Gastroesophageal sphincter (tissue), 4 donors: ENCODE measurements around the gene LDB3. TPM values are rescaled to one million over a fixed set of nuclear protein-coding genes. Genes with fewer than 3 reads are reported as not detected.
A peak's percentile ranks its signal among the peaks of the same experiment; 100 is the strongest.

Experiments used
- ATAC-seq: fragments of 150-250 bp; one replicate; pipeline ENCODE4 v1.9.1; 2016; ENCODE audit warnings: mild to moderate bottlenecking, moderate library complexity
- H3K27ac ChIP-seq, 4 donors: fragments of 200-600 bp; sonication (generic) in 3 of 4; 1 replicate in 3 of 4; 2 replicates in 1 of 4; pipeline ENCODE4 v1.5.1; 2016 to 2019
- H3K27me3 ChIP-seq: fragments of 200-600 bp; sonication (generic); one replicate; pipeline ENCODE4 v1.5.1; 2019
- H3K36me3 ChIP-seq, 2 donors: fragments of 200-600 bp; sonication (generic); one replicate each; pipeline ENCODE4 v1.5.1; 2019; ENCODE audit warnings: control low read depth in 1 of 2
- H3K4me1 ChIP-seq, 3 donors: fragments of 200-600 bp; sonication (generic); 1 replicate in 2 of 3; 2 replicates in 1 of 3; pipeline ENCODE4 v1.5.1; 2016 to 2019; ENCODE audit warnings: control low read depth in 2 of 3
- H3K4me3 ChIP-seq, 2 donors: fragments of 200-600 bp; sonication (generic); one replicate each; pipeline ENCODE4 v1.5.1; 2019; ENCODE audit warnings: mild to moderate bottlenecking in 1 of 2, moderate library complexity in 1 of 2
- H3K9me3 ChIP-seq, 3 donors: fragments of 200-600 bp; sonication (generic); one replicate each; pipeline ENCODE4 v1.5.1; 2017 to 2019; ENCODE audit warnings: control low read depth in 2 of 3
- CTCF ChIP-seq, 4 experiments: fragments of 200-600 bp in 2 of 4; fragments of 450-650 bp in 2 of 4; sonication (generic) in 1 of 4; IDR thresholded peaks; one replicate each; pipeline ENCODE4 v1.5.1; 2017 to 2019; ENCODE audit warnings: antibody characterized with exemption in 4 of 4, mild to moderate bottlenecking in 2 of 4, moderate library complexity in 2 of 4
- EP300 ChIP-seq: sonication (generic); formaldehyde crosslinking; IDR thresholded peaks from one replicate; pipeline ENCODE4 v1.6.1; 2017; ENCODE audit warnings: antibody characterized with exemption, mild to moderate bottlenecking
- POLR2A ChIP-seq, 2 donors: fragments of 450-650 bp; IDR thresholded peaks; one replicate each; pipeline ENCODE4 v1.6.1; 2017; ENCODE audit warnings: antibody characterized with exemption in 2 of 2, mild to moderate bottlenecking in 2 of 2, moderate library complexity in 1 of 2
- POLR2AphosphoS5 ChIP-seq: sonication (generic); formaldehyde crosslinking; IDR thresholded peaks from one replicate; pipeline ENCODE4 v1.6.1; 2017; ENCODE audit warnings: antibody characterized with exemption
- WGBS, 2 donors: methylation state at CpG; one replicate each; pipeline ENCODE4 v1.1.5; 2018; ENCODE audit warnings: low coverage in 1 of 2; 5-methylcytosine and 5-hydroxymethylcytosine counted together
- total RNA-seq, 4 donors: library from RNA; depleted of rRNA; stranded (reverse); fragments of >200 nt; gene quantifications; one replicate each; pipeline ENCODE4 v1.1.0, GENCODE V29; 2016

LDB3 gene
- total RNA-seq, 4 donors from 2014 or later = 12.9 to 45.8 (median 18.6) TPM

- 60% methylated on average over 1 of the region's 1 CpG; no CpG with 5 or more reads in 1 of the 2 donors for WGBS, 2 donors
- Histone ChIP-seq H3K27ac (peak overlapping the region in 3 of 4 donors; percentile 45 to 96 (median 93)), H3K27me3 (no peaks in the 10 kb centered on the region), H3K9me3 (no peaks in the 10 kb centered on the region), H3K36me3 (peaks cover 0 to 14% of the 10 kb centered on the region in 2 donors), H3K4me3 (no peak overlapping the region), H3K4me1 (peaks cover 0 to 25% (median 0%) of the 10 kb centered on the region in 3 donors)
- no peak for ATAC-seq
- no peak for TF ChIP-seq EP300
- TF ChIP-seq POLR2A (IDR thresholded peaks at IDR 0.05) = no peak
- TF ChIP-seq POLR2AphosphoS5 = no peak
- TF ChIP-seq CTCF (IDR thresholded peaks at IDR 0.05) = no peak
These were observed 58.3 kb downstream of the LDB3 start for GRCh38 chr10:86726677-86726999.

GRCh38 chr10:86727470-86727869 lies 59.2 kb downstream of the LDB3 start:
- no peak for ATAC-seq
- 60 to 76% methylated on average over 3 to 6 of the region's 6 CpGs for WGBS, 2 donors
- Histone ChIP-seq H3K27ac (peak overlapping the region in 2 of 4 donors; percentile 93 to 96), H3K9me3 (no peaks in the 10 kb centered on the region), H3K4me3 (no peak overlapping the region), H3K4me1 (peaks cover 0 to 33% (median 0%) of the 10 kb centered on the region in 3 donors), H3K36me3 (peaks cover 0 to 14% of the 10 kb centered on the region in 2 donors), H3K27me3 (no peaks in the 10 kb centered on the region)
- TF ChIP-seq POLR2AphosphoS5 (no peak), EP300 (no peak), CTCF (IDR thresholded peaks at IDR 0.05) (no peak), POLR2A (IDR thresholded peaks at IDR 0.05) (no peak)

- Histone ChIP-seq H3K4me1 (peaks cover 0 to 39% (median 5%) of the 10 kb centered on the region in 3 donors), H3K36me3 (peaks cover 0 to 14% of the 10 kb centered on the region in 2 donors), H3K4me3 (no peak overlapping the region), H3K27ac (peak overlapping the region in 3 of 4 donors; percentile 78 to 96 (median 93)), H3K27me3 (no peaks in the 10 kb centered on the region), H3K9me3 (no peaks in the 10 kb centered on the region)
- ATAC-seq = no peak
- TF ChIP-seq CTCF (IDR thresholded peaks at IDR 0.05) (no peak), EP300 (no peak), POLR2AphosphoS5 (no peak), POLR2A (IDR thresholded peaks at IDR 0.05) (no peak)
- 89% methylated on average over 3 of the region's 3 CpGs; no CpG with 5 or more reads in 1 of the 2 donors for whole genome bisulfite sequencing, 2 donors
These were observed 59.7 kb downstream of the LDB3 start for GRCh38 chr10:86728056-86728455.

GRCh38 chr10:86729677-86730076 lies 61.4 kb downstream of the LDB3 start:
- TF ChIP-seq CTCF (IDR thresholded peaks at IDR 0.05) (no peak), POLR2AphosphoS5 (no peak), EP300 (no peak), POLR2A (IDR thresholded peaks at IDR 0.05) (no peak)
- H3K27ac ChIP-seq = peak overlapping the region; percentile 24 to 96 (median 86)

GRCh38 chr10:86730227-86730626 lies 61.9 kb downstream of the LDB3 start:
- peak overlapping the region; percentile 78 to 96 (median 94) for H3K27ac ChIP-seq
- no CpG with 5 or more reads among the region's 1 CpG for WGBS, 2 donors
- TF ChIP-seq CTCF (IDR thresholded peaks at IDR 0.05) = no peak
- TF ChIP-seq POLR2AphosphoS5 = peak; percentile 43

More at GRCh38 chr10:86729677-86730076, 61.4 kb downstream of the LDB3 start:
- Histone ChIP-seq H3K27me3 (no peaks in the 10 kb centered on the region), H3K4me3 (no peak overlapping the region), H3K4me1 (peaks cover 5 to 55% (median 11%) of the 10 kb centered on the region in 3 donors), H3K36me3 (peaks cover 0 to 14% of the 10 kb centered on the region in 2 donors), H3K9me3 (no peaks in the 10 kb centered on the region)
- WGBS, 2 donors = 78% methylated on average over 1 of the region's 1 CpG; no CpG with 5 or more reads in 1 of the 2 donors
- no peak for ATAC-seq

More at GRCh38 chr10:86730227-86730626, 61.9 kb downstream of the LDB3 start:
- H3K4me1 ChIP-seq = peaks cover 5 to 60% (median 11%) of the 10 kb centered on the region in 3 donors
- no peaks in the 10 kb centered on the region for H3K9me3 ChIP-seq
- ATAC-seq = no peak
- H3K4me3 ChIP-seq = no peak overlapping the region
- peaks cover 0 to 8% of the 10 kb centered on the region in 2 donors for H3K36me3 ChIP-seq
- no peaks in the 10 kb centered on the region for H3K27me3 ChIP-seq
